NCI-H510A (cell line): ENCODE data around the gene C1orf167.

ENCODE experiments used
- DNase-seq: peaks from one replicate; lab custom pipeline; 2025; lab: John Stamatoyannopoulos, UW

C1orf167 gene

DNA sequence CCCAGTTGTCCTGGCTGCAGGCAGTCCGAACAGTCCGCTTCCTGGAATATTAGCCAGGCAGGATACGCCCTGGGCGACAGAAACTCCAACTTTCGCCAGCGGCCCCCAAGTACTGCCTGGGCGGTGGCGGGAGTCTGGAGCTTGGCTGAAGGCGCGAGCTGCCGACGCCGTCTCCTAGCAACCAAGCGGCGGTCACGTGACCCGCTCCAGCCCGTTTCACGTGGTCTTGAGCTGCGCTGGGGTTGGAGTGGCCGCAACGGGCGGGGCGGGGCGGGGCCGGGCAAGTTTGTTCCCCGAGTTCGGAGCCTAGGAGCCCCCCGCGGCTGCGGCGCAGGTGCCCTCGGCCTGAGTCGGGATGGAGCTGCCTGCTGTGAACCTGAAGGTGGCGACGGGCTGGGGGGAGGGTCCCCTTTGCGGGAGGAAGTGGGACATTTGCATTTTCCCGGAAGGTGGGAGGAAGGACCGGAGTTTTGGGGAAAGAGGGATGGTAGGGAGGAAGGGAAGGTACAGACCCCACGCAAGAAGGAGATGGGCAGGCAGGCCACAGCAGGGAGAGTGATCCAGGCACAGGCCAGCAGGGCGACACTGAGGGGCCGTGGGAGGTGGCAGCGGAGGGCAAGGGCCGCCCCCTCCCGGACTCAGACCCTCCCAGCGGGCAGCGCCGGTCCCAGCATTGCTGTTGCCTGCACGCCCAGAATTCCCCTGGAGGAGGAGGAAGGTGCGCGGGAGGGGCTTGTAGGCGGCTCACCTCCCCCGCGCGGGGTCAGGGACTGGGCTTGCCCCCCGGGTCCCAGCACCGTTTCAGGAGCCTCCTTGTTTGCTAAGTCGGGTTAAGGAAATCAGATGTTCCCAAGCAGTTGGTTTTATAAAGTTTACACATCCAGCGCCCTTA, 25.9 kb upstream of the C1orf167 start, which contains the start of gene AGTRAP:
TSS of gene AGTRAP (plus strand) at position 283 of the 892 bp plus-strand sequence. CDS start at position 356, 73 bp downstream.
- DNase-seq, result peak; percentile 93

- DNase-seq, result peak; percentile 46
Measured at GRCh38 chr1:11736746-11737639, 25.0 kb upstream of the C1orf167 start.

DNA sequence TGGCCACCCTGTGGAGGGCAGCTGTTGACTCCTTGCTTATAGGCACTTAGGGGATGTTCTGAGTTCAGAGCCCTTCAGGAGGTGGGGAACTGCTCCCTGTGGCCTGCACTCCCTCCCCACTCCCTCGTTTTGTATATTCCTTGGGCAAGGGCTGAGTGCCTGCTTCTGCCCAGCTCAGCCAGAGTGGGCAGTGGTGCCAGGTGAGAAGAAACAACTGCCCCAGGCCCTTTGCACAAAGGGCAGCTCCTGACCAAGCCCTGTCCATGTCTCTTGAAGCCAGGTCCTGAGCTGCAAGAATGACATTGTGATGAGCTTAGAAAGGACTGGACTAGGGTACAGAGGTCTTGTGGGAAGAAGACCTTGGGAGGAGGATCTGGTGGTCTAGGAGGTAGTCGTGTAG, 23.9 kb upstream of the C1orf167 start:
- DNase-seq, result no peak

- DNase-seq, result no peak
Measured at GRCh38 chr1:11738783-11739182, 23.2 kb upstream of the C1orf167 start.

DNA sequence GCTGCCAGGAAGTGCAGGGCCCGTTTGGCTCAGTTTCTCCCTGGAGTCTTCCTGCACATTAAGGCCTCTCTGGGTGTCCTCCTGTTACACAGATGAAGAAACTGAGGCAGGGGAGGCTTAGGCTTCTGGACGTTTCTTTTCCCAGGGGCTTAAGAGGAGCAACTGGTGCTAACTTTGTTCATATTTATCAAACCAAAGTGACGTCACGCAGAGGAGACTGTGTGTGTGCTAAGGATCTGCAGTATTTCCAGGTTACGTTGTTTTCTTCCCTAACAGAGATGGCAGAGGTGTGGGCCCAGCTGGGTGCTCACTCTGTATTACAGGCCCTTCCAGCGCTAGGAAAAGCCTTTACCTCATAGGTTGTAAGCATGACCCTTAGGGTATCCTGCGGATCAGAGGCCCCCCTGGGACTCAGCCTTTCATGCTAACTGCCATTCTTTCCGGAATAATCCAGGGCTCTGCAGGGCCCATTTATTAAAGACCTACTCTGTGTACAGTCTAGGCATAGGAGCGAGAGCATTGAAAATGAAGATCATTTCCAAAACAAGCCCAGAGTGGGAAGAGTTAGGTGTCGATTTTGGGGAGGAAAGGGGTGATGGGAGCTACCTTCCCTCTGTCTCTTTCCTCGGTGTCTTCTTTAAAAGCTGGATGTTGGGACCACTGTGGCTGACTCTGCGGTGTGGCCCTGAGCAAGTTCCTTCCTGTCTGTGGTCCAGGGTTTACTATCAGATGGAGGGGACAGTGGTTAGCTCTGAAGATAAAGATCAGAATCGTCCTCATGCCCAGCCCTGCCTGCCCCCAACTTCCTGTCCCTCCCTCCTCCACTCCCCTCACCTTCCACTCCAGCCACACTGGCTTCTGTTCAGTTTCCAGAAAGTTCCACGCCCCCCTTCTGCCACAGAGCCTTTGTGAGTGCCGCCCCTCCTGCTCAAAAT, 21.5 kb upstream of the C1orf167 start:
- DNase-seq, result no peak

GRCh38 chr1:11741482-11741881, 20.5 kb upstream of the C1orf167 start:
- no peak for DNase-seq

GRCh38 chr1:11741919-11742558, 20.0 kb upstream of the C1orf167 start:
- DNase-seq, result no peak

DNA sequence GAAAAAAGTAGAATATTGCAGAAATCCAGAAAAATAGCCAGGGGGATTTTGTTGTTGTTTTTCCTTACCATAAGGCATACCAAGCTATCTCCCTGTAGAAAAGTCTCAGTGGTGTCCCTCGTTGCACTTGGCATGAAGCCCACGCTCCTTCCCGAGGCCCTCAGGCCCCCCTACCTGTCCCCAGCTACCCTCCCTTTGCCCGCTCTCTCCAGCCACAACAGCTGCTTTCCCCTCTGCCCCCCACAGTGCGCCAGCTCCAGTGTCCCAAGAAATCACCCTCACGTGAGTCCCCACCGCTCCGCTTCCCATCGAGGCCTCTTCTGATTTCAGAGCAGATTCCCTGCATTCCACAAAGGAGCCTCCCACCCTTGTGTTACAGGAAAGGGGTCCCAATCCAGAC, 17.7 kb upstream of the C1orf167 start:
- no peak for DNase-seq

DNA sequence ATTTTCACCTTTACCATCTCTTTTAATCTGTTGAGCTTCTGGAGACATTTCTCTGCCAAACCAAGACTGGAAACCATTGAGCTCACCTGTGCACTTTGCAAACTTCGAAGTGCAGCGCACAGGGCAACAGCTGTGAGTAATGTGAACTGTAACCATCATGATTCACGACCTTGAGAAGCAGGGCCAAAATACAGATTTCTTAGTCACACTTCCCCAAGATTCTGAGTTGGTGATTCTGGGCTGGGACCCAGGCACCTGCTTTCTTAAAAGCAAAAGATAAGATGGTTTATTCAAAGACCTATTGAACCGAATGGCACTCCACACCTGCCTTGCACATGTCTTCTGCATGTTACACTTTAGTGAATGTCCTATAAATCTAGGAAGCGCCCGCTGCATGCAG, 15.9 kb upstream of the C1orf167 start:
- no peak for DNase-seq

- no peak for DNase-seq
Measured at GRCh38 chr1:11746795-11747487, 15.1 kb upstream of the C1orf167 start.

DNA sequence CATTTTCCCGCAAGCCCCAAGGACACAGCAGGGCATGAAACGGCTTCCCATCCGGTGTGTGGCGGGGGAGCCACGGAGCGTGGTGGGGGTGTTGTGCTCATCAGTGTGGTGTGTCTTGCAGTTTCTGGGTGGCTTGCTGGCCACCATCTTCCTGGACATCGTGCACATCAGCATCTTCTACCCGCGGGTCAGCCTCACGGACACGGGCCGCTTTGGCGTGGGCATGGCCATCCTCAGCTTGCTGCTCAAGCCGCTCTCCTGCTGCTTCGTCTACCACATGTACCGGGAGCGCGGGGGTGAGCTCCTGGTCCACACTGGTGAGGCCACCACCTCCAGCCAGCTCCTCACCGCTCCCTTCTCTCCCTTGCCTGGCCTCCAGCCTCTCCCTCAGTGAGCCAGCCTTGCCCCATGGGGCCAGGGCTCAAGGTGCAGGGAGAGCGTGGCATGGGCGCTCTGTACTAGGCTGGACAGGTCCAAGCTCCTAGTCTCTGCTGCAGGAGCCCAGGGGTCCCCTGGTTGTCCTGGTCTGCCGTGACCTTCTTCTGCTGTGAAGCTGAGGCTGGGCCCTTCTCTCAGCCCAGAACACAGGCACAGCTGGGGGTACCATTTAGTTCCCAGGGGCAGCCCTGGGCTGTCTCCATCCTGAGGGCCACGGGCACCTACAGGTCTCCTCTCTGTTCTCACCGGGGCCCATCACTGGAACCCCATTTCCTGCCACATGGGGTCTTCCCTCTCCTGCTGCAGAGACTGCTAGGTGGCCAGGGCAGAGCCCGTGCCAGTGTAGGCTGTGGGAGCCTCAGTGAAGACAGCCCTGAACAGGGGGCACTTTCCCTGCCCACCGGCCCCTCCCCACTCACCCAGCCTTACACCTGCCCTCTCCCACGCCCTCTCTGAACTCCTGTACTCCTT, 13.4 kb upstream of the C1orf167 start:
- no peak for DNase-seq

- no peak for DNase-seq
Measured at GRCh38 chr1:11749203-11749689, 12.7 kb upstream of the C1orf167 start.

DNA sequence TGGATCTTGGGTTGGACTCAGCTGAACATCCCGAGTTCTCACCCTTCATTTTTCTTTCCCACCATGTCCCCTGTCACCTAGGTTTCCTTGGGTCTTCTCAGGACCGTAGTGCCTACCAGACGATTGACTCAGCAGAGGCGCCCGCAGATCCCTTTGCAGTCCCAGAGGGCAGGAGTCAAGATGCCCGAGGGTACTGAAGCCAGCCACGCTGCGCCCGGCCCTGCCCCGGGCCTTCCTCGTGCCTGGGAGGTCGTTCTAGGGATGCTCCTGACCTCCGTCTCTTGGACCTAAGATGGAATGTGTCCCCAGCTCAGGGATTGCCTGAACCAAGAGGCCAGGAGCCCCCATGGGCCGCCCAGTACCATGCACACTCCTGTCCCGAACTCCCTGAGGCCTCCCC, 12.0 kb upstream of the C1orf167 start:
- DNase-seq, result no peak

DNA sequence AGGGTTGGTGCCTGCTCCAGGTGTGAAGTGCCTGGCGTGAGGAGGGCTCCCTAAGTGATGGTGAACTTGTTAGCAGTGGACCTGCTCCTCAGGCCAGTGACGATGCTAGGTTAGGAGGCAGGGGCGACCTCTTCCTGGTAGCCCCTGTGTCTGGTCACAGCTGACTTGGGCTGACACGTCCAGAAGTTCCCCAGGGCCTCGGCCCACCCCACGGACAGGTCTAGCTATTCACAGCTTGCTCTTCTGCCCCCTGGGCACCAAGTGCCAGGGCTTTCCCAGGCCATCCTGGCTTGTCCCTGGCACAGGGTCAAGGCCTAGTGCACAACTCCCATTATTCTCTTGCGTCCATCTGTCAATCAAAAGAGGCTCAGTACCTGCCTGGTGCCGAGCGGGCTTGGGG, 10.9 kb upstream of the C1orf167 start:
- DNase-seq, result no peak

GRCh38 chr1:11752359-11753088, 9.5 kb upstream of the C1orf167 start:
- DNase-seq, result no peak

DNA sequence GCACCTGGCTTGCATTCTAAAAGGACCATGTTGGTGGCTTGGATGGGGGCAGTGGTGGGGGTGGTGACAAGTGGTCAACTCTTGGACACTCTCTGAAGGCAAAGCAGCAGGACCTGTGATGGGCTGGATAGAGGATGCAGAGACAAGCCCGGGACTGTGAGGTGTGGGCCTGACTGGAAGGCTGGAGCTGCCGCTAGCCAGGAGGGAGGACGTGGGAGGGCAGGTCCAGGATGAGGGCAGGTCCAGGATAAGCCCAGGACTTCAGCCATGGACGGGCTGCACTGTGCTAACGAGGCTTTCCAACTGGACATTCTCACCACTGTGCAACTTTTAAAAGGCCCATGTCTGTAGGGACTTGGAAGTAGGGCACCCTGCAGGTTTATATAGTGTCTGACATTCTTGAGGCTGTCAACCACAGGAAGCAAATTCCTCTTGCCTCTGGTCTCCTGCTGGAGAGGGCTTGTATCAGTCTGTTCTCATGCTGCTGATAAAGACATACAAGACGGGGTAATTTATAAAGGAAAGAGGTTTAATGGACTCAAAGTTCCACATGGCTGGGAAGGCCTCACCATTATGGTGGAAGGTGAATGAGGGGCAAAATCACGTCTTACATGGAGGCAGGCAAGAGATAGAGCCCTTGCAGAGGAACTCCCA, 8.3 kb upstream of the C1orf167 start:
- no peak for DNase-seq

GRCh38 chr1:11757047-11757446, 4.9 kb upstream of the C1orf167 start:
- DNase-seq, result no peak

DNA sequence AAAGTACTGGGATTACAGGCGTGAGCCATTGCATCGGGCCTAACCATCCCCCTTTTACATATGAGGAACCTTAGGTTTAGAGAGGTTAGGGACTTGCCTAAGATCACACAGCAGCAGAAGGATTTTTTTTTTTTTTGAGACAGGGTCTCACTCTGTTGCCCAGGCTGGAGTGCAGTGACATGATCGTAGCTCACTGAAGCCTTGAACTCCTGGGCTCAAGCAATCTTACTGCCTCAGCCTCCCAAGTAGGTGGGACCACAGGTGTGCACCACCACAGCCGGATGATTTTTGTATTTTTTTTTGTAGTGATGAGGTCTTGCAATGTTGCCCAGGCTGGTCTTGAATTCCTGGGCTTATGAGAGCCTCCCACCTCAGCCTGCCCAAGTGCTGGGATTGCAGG, 2.2 kb upstream of the C1orf167 start:
- DNase-seq, result no peak
